Measurements from ENCODE around the gene CTU1. TPM values are rescaled to one million over a fixed set of nuclear protein-coding genes. Genes with fewer than 3 reads are reported as not detected.

Gene CTU1
- total RNA-seq, 2 experiments from 2014 or later = 8.3 to 13.3 TPM

DNA sequence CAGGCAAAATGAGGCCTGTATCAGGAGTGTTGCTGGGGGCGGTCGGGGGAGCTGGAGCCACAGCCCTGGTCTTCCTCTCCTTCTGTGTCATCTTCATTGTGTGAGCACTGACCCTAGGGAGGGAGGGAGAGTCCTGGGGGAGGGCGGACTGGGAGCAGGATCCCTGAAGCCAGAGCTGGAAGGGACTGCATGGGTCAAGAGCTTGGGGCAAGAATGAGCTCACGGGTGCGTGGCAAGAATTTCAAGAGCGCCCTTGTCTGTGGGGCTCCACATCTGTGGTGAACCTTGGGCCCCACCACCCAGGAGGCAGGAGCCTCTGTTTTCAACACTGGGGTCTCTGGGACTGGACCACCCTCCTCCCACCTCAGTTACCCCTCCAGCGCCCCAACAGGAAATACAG lies 38.5 kb upstream of the CTU1 start:
- intact Hi-C loops (cut with micrococcal nuclease; ENCODE audit: unreplicated experiment) = no loop called here
- CTCF ChIA-PET (ENCODE audit: unreplicated experiment) = no interaction called here
- no peaks in the 10 kb centered on the region for H3K36me3 ChIP-seq (ENCODE audit: insufficient read depth, low read length)
- BruUV-seq (replicated peaks) = no TSS peak
- no peak overlapping the region for H3K4me2 ChIP-seq (ENCODE audit: low read length)
- no peaks in the 10 kb centered on the region for H3K9me3 ChIP-seq (ENCODE audit: low read length)
- no peak overlapping the region for H3K27ac ChIP-seq (ENCODE audit: low read depth, low read length, poor library complexity, severe bottlenecking)
- TF ChIP-seq, protein P1, sequence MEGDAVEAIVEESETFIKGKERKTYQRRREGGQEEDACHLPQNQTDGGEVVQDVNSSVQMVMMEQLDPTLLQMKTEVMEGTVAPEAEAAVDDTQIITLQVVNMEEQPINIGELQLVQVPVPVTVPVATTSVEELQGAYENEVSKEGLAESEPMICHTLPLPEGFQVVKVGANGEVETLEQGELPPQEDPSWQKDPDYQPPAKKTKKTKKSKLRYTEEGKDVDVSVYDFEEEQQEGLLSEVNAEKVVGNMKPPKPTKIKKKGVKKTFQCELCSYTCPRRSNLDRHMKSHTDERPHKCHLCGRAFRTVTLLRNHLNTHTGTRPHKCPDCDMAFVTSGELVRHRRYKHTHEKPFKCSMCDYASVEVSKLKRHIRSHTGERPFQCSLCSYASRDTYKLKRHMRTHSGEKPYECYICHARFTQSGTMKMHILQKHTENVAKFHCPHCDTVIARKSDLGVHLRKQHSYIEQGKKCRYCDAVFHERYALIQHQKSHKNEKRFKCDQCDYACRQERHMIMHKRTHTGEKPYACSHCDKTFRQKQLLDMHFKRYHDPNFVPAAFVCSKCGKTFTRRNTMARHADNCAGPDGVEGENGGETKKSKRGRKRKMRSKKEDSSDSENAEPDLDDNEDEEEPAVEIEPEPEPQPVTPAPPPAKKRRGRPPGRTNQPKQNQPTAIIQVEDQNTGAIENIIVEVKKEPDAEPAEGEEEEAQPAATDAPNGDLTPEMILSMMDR (conservative IDR thresholded peaks at IDR 0.05; ENCODE audit: low read length) = no peak
- no peak for TF ChIP-seq EZH2phosphoT487 (IDR thresholded peaks at IDR 0.05; ENCODE audit: borderline replicate concordance, low read depth, low read length)
- H2AFZ ChIP-seq (ENCODE audit: low read length) = no peak overlapping the region
- no peak overlapping the region for H3K4me3 ChIP-seq (ENCODE audit: low read depth, low read length, poor library complexity, severe bottlenecking)
- DNase-seq (ENCODE audit: low spot score) = no peak
- POLR2A ChIA-PET = no interaction called here
- H3K4me1 ChIP-seq (ENCODE audit: insufficient read depth, low read length, poor library complexity, severe bottlenecking) = no peaks in the 10 kb centered on the region
- no peaks in the 10 kb centered on the region for H4K20me1 ChIP-seq (ENCODE audit: insufficient read depth, low read length)
- H3K9me2 ChIP-seq (ENCODE audit: insufficient read depth, low read length) = no peaks in the 10 kb centered on the region
- H3K79me2 ChIP-seq (ENCODE audit: insufficient read depth, low read depth, low read length) = no peaks in the 10 kb centered on the region

DNA sequence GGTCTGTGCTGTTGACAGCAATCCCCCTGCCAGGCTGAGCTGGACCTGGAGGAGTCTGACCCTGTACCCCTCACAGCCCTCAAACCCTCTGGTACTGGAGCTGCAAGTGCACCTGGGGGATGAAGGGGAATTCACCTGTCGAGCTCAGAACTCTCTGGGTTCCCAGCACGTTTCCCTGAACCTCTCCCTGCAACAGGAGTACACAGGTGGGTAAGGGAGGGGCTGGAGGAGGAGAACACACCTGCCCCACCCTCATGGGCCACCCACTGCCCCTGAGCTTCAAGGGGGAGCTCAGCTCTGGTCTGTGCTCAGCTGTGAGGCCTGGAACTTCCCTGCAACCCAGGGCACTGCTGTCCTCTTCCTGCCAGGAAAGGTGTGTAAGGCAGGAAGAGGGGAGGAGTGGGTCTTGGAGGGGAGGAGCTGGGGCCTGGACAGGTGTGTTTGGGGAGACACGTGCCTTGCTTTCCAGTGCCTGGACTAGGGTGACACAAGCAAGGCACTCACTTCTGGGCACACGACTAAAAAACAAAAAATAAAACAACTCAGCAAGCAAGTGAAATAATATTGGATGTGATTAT lies 37.8 kb upstream of the CTU1 start:
- Histone ChIP-seq H3K4me2 (ENCODE audit: low read length) (no peak overlapping the region), H2AFZ (ENCODE audit: low read length) (no peak overlapping the region), H3K9me2 (ENCODE audit: insufficient read depth, low read length) (no peaks in the 10 kb centered on the region), H3K9me3 (ENCODE audit: low read length) (no peaks in the 10 kb centered on the region), H3K4me3 (ENCODE audit: low read depth, low read length, poor library complexity, severe bottlenecking) (no peak overlapping the region), H3K4me1 (ENCODE audit: insufficient read depth, low read length, poor library complexity, severe bottlenecking) (no peaks in the 10 kb centered on the region), H4K20me1 (ENCODE audit: insufficient read depth, low read length) (no peaks in the 10 kb centered on the region), H3K27ac (ENCODE audit: low read depth, low read length, poor library complexity, severe bottlenecking) (no peak overlapping the region), H3K36me3 (ENCODE audit: insufficient read depth, low read length) (no peaks in the 10 kb centered on the region), H3K79me2 (ENCODE audit: insufficient read depth, low read depth, low read length) (no peaks in the 10 kb centered on the region)
- CTCF ChIA-PET (ENCODE audit: unreplicated experiment) = no interaction called here
- BruUV-seq (replicated peaks) = no TSS peak
- DNase-seq (ENCODE audit: low spot score) = no peak
- TF ChIP-seq EZH2phosphoT487 (IDR thresholded peaks at IDR 0.05; ENCODE audit: borderline replicate concordance, low read depth, low read length) = no peak
- TF ChIP-seq, protein P1 (conservative IDR thresholded peaks at IDR 0.05; ENCODE audit: low read length) = no peak
- POLR2A ChIA-PET = no interaction called here
- intact Hi-C loops (cut with micrococcal nuclease; ENCODE audit: unreplicated experiment) = no loop called here

DNA sequence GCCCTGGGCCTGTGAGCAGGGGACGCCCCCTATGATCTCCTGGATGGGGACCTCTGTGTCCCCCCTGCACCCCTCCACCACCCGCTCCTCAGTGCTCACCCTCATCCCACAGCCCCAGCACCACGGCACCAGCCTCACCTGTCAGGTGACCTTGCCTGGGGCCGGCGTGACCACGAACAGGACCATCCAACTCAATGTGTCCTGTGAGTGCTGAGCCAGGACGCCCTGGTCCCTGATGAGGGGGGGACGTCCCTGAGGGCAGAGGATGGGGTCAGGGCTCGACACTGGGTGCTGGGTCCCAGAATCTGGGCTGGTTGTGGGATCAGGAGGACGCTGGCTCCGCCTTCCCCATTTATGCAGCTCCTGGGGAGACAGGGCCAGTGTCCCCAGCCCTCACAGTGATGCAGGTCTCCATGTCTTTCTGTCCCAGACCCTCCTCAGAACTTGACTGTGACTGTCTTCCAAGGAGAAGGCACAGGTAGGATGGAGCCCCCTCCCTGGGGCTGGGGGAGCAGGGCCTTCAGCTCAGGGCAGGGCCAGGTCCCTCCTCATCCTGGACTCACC lies 36.4 kb upstream of the CTU1 start:
- H3K9me2 ChIP-seq (ENCODE audit: insufficient read depth, low read length) = no peaks in the 10 kb centered on the region
- no peak overlapping the region for H3K27ac ChIP-seq (ENCODE audit: low read depth, low read length, poor library complexity, severe bottlenecking)
- H3K79me2 ChIP-seq (ENCODE audit: insufficient read depth, low read depth, low read length) = no peaks in the 10 kb centered on the region
- H4K20me1 ChIP-seq (ENCODE audit: insufficient read depth, low read length) = no peaks in the 10 kb centered on the region
- POLR2A ChIA-PET = no interaction called here
- intact Hi-C loops (cut with micrococcal nuclease; ENCODE audit: unreplicated experiment) = no loop called here
- H2AFZ ChIP-seq (ENCODE audit: low read length) = no peak overlapping the region
- TF ChIP-seq, protein P1 (conservative IDR thresholded peaks at IDR 0.05; ENCODE audit: low read length) = no peak
- no peak overlapping the region for H3K4me3 ChIP-seq (ENCODE audit: low read depth, low read length, poor library complexity, severe bottlenecking)
- no peaks in the 10 kb centered on the region for H3K4me1 ChIP-seq (ENCODE audit: insufficient read depth, low read length, poor library complexity, severe bottlenecking)
- H3K4me2 ChIP-seq (ENCODE audit: low read length) = no peak overlapping the region
- CTCF ChIA-PET (ENCODE audit: unreplicated experiment) = no interaction called here
- H3K36me3 ChIP-seq (ENCODE audit: insufficient read depth, low read length) = no peaks in the 10 kb centered on the region
- no TSS peak for BruUV-seq (replicated peaks)
- DNase-seq (ENCODE audit: low spot score) = no peak
- no peaks in the 10 kb centered on the region for H3K9me3 ChIP-seq (ENCODE audit: low read length)
